Measurements from ENCODE around the gene CTCF.

CTCF gene

GRCh38 chr16:67654403-67654911 is 92.1 kb downstream of the CTCF start:
- DNase-seq, result no peak

GRCh38 chr16:67655363-67655762 is 93.0 kb downstream of the CTCF start:
- DNase-seq, result no peak

- DNase-seq, result no peak
Observed at GRCh38 chr16:67656344-67657016, 94.2 kb downstream of the CTCF start.

GRCh38 chr16:67657017-67657608 is 94.8 kb downstream of the CTCF start:
- no peak for DNase-seq

GRCh38 chr16:67657751-67658518 is 95.6 kb downstream of the CTCF start:
- no peak for DNase-seq

GRCh38 chr16:67658849-67659674 is 96.7 kb downstream of the CTCF start:
- DNase-seq, result no peak

GRCh38 chr16:67659675-67660563 is 97.6 kb downstream of the CTCF start, which contains the start of gene ACD:
Gene ACD, minus strand, starts transcription at chr16:67660260. Its CDS starts 40 bp downstream, at chr16:67660220.
- DNase-seq, result peak; percentile 74

GRCh38 chr16:67660564-67661028 is 98.3 kb downstream of the CTCF start, which contains the start of gene PARD6A:
Gene PARD6A, plus strand, starts transcription at chr16:67660960. Its CDS starts 79 bp downstream, at chr16:67661039.
- peak; percentile 91 for DNase-seq

- no peak for DNase-seq
Observed at GRCh38 chr16:67661101-67661761, 98.9 kb downstream of the CTCF start.

GRCh38 chr16:67661886-67662652 is 99.7 kb downstream of the CTCF start:
- DNase-seq, result no peak

GRCh38 chr16:67662653-67663010 is 100.3 kb downstream of the CTCF start:
- DNase-seq, result no peak

- DNase-seq, result no peak
Observed at GRCh38 chr16:67663151-67663876, 101.0 kb downstream of the CTCF start.

- no peak for DNase-seq
Observed at GRCh38 chr16:67663877-67664222, 101.5 kb downstream of the CTCF start.

- DNase-seq, result no peak
Observed at GRCh38 chr16:67664258-67664657, 101.9 kb downstream of the CTCF start.

GRCh38 chr16:67664871-67665270 is 102.5 kb downstream of the CTCF start:
- DNase-seq, result no peak

GRCh38 chr16:67665598-67665997 is 103.3 kb downstream of the CTCF start:
- DNase-seq, result no peak

- DNase-seq, result no peak
Observed at GRCh38 chr16:67666032-67666551, 103.8 kb downstream of the CTCF start.

GRCh38 chr16:67666559-67667452 is 104.5 kb downstream of the CTCF start, which contains the start of the genes C16orf86 and ENKD1:
Gene C16orf86, plus strand, starts transcription at chr16:67666814. Its CDS starts 157 bp downstream, at chr16:67666971.
Gene ENKD1, minus strand, starts transcription at chr16:67666750. Its CDS starts 308 bp downstream, at chr16:67666442.
- peak; percentile 43 for DNase-seq

All from NCI-H774 (cell line).